Tibial artery (tissue), 4 donors: ENCODE results near the gene SYCE1.

ENCODE experiments used
- DNase-seq, 2 donors: peaks; one replicate each; pipeline ENCODE4 v3.0.0-alpha.2; 2019
- H3K27ac ChIP-seq, 2 donors: fragments of 200-600 bp; sonication (generic) in 1 of 2; 1 replicate in 1 of 2; 2 replicates in 1 of 2; pipeline ENCODE4 v1.5.1; 2018 to 2019; ENCODE audit warnings: mild to moderate bottlenecking in 1 of 2
- H3K27me3 ChIP-seq, 2 donors: fragments of 200-600 bp; sonication (generic) in 1 of 2; one replicate each; pipeline versions ENCODE4 v1.5.1 to v1.6.0; 2016 to 2019
- H3K36me3 ChIP-seq, 3 donors: fragments of 200-600 bp; sonication (generic) in 2 of 3; one replicate each; pipeline ENCODE4 v1.5.1; 2016 to 2019; ENCODE audit warnings: mild to moderate bottlenecking in 2 of 3
- H3K4me1 ChIP-seq, 4 donors: fragments of 200-600 bp; sonication (generic) in 2 of 4; 1 replicate in 3 of 4; 2 replicates in 1 of 4; pipeline ENCODE4 v1.5.1; 2016 to 2019
- H3K4me3 ChIP-seq, 2 donors: fragments of 200-600 bp; sonication (generic) in 1 of 2; 1 replicate in 1 of 2; 2 replicates in 1 of 2; pipeline ENCODE4 v1.5.1; 2018 to 2019; ENCODE audit warnings: mild to moderate bottlenecking in 2 of 2
- H3K9me3 ChIP-seq, 3 donors: fragments of 200-600 bp; sonication (generic) in 1 of 3; one replicate each; pipeline ENCODE4 v1.5.1; 2016 to 2019
- CTCF ChIP-seq, 2 experiments: fragments of 200-600 bp in 1 of 2; fragments of 450-650 bp in 1 of 2; IDR thresholded peaks; one replicate each; pipeline ENCODE4 v1.5.1; 2017 to 2019; ENCODE audit warnings: antibody characterized with exemption in 2 of 2, mild to moderate bottlenecking in 1 of 2, moderate library complexity in 1 of 2
- intact Hi-C: fragments of 100-400 bp; cut with DNase I; formaldehyde crosslinking; loops from one replicate; pipeline ENCODE4 v1.15.0; 2023; ENCODE audit warnings: low total_unique reads

Gene SYCE1

GRCh38 chr10:133565441-133566294 is at the start of gene SYCE1:
Gene SYCE1 (minus strand): TSS chr10:133565583. CDS start chr10:133565529, 54 bp downstream.
- H3K4me3 ChIP-seq: peak within 1 kb of the TSS in 1 of 2 donors; percentile 38
- H3K27me3 ChIP-seq: peaks cover 0 to 16% of the 10 kb centered on the region in 2 donors
- H3K36me3 ChIP-seq: no peaks in the 10 kb centered on the region
- TF ChIP-seq CTCF (IDR thresholded peaks at IDR 0.05): no peak
- peak within 1 kb of the TSS in 1 of 2 donors; percentile 49 for H3K27ac ChIP-seq
- intact Hi-C loops: no loop called here
- DNase-seq: peak in 1 of 2 donors; percentile 90
- H3K4me1 ChIP-seq: no peaks in the 10 kb centered on the region
- peaks cover 0 to 8% (median 0%) of the 10 kb centered on the region in 3 donors for H3K9me3 ChIP-seq

- intact Hi-C loops: no loop called here
Observed at GRCh38 chr10:133614830-133615580, 49.6 kb upstream of the SYCE1 start.

GRCh38 chr10:133613699-133614098 is 48.3 kb upstream of the SYCE1 start:
- Histone ChIP-seq H3K36me3 (no peaks in the 10 kb centered on the region), H3K4me1 (no peaks in the 10 kb centered on the region), H3K9me3 (peaks cover 0 to 12% (median 0%) of the 10 kb centered on the region in 3 donors), H3K27ac (no peak overlapping the region), H3K27me3 (peaks cover 0 to 16% of the 10 kb centered on the region in 2 donors), H3K4me3 (no peak overlapping the region)
- intact Hi-C loops: no loop called here
- no peak for DNase-seq
- TF ChIP-seq CTCF (IDR thresholded peaks at IDR 0.05): no peak

More at GRCh38 chr10:133614830-133615580, 49.6 kb upstream of the SYCE1 start:
- Histone ChIP-seq H3K27ac (no peak overlapping the region), H3K36me3 (no peaks in the 10 kb centered on the region), H3K9me3 (peaks cover 0 to 12% (median 0%) of the 10 kb centered on the region in 3 donors), H3K4me1 (no peaks in the 10 kb centered on the region), H3K27me3 (peaks cover 0 to 6% of the 10 kb centered on the region in 2 donors), H3K4me3 (no peak overlapping the region)
- DNase-seq: no peak
- no peak for TF ChIP-seq CTCF (IDR thresholded peaks at IDR 0.05)

- H3K36me3 ChIP-seq: no peaks in the 10 kb centered on the region
- intact Hi-C loops: no loop called here
- peaks cover 0 to 19% of the 10 kb centered on the region in 2 donors for H3K27me3 ChIP-seq
Observed at GRCh38 chr10:133611079-133611478, 45.7 kb upstream of the SYCE1 start.

More at GRCh38 chr10:133611079-133611478, 45.7 kb upstream of the SYCE1 start:
- no peak for DNase-seq
- no peak for TF ChIP-seq CTCF (IDR thresholded peaks at IDR 0.05)
- peaks cover 0 to 12% (median 0%) of the 10 kb centered on the region in 3 donors for H3K9me3 ChIP-seq
- H3K4me1 ChIP-seq: no peaks in the 10 kb centered on the region
- no peak overlapping the region for H3K27ac ChIP-seq
- H3K4me3 ChIP-seq: no peak overlapping the region
